SK-N-SH (cell line): Measurements from ENCODE around the gene ISOC2. TPM values are rescaled to one million over a fixed set of nuclear protein-coding genes. Genes with fewer than 3 reads are reported as not detected.

Experiments used
- CTCF ChIA-PET: fragments of 300-600, 350-600 bp; formaldehyde crosslinking; extraction: SDS; loops from one replicate; lab custom pipeline; 2021; lab: Yijun Ruan, JAX
- POLR2A ChIA-PET: fragments of 350-600 bp; sonication (Branson Sonifier 250); formaldehyde crosslinking; extraction: SDS; loops from one replicate; lab custom pipeline; 2020; ENCODE audit warnings: antibody characterized with exemption, inconsistent platforms; lab: Yijun Ruan, JAX
- DNase-seq: peaks from one replicate; pipeline ENCODE4 v3.0.0; 2012
- H2AFZ ChIP-seq: fragments of 200-600 bp; sonication (generic); 2 replicates; pipeline ENCODE4 v1.8.1; 2016; ENCODE audit warnings: antibody characterized with exemption, mild to moderate bottlenecking, low read depth
- H3F3A ChIP-seq: fragments of 200-600 bp; sonication (generic); replicated peaks from 2 replicates; pipeline ENCODE3; 2016; ENCODE audit warnings: antibody characterized with exemption, mild to moderate bottlenecking; ENCODE audit not compliant: insufficient read depth
- H3K27ac ChIP-seq, 2 experiments: fragments of 200-500 bp in 1 of 2; fragments of 200-600 bp in 1 of 2; sonication (Bioruptor generic) in 1 of 2; sonication (generic), shearing (Covaris generic) in 1 of 2; 2 replicates each; pipeline versions ENCODE4 v1.5.1 to v1.6.1; 2014 to 2016; ENCODE audit warnings: low read depth in 2 of 2, inconsistent platforms in 1 of 2, low read length in 1 of 2, mild to moderate bottlenecking in 1 of 2, mixed read lengths in 1 of 2
- H3K27me3 ChIP-seq: fragments of 200-600 bp; sonication (generic), shearing (Covaris generic); 2 replicates; pipeline ENCODE4 v1.6.1; 2016; ENCODE audit warnings: mixed run types; ENCODE audit not compliant: insufficient read depth
- H3K36me3 ChIP-seq, 2 experiments: fragments of 200-500 bp in 1 of 2; fragments of 200-600 bp in 1 of 2; sonication (Bioruptor generic) in 1 of 2; sonication (generic) in 1 of 2; replicated peaks in 1 of 2; 2 replicates each; pipeline versions ENCODE3 to v1.5.1; 2014 to 2016; ENCODE audit warnings: low read length in 1 of 2, mild to moderate bottlenecking in 1 of 2; ENCODE audit not compliant: insufficient read depth in 2 of 2, control insufficient read depth in 1 of 2
- H3K4me1 ChIP-seq, 2 experiments: fragments of 200-500 bp in 1 of 2; fragments of 200-600 bp in 1 of 2; sonication (Bioruptor generic) in 1 of 2; sonication (generic), shearing (Covaris generic) in 1 of 2; 2 replicates each; pipeline versions ENCODE4 v1.5.1 to v1.6.1; 2014 to 2016; ENCODE audit warnings: low read depth in 1 of 2, low read length in 1 of 2, mixed run types in 1 of 2; ENCODE audit not compliant: insufficient read depth in 2 of 2, control insufficient read depth in 1 of 2
- H3K4me2 ChIP-seq: fragments of 200-600 bp; sonication (generic), shearing (Covaris generic); 2 replicates; pipeline ENCODE4 v1.6.1; 2017; ENCODE audit warnings: mixed run types
- H3K4me3 ChIP-seq, 2 experiments: fragments of 200-500 bp in 1 of 2; fragments of 200-600 bp in 1 of 2; sonication (Bioruptor generic) in 1 of 2; sonication (generic), shearing (Covaris generic) in 1 of 2; 2 replicates each; pipeline versions ENCODE4 v1.5.1 to v1.8.1; 2014 to 2016; ENCODE audit warnings: low read depth in 2 of 2, inconsistent platforms in 1 of 2, low read length in 1 of 2, mild to moderate bottlenecking in 1 of 2, mixed read lengths in 1 of 2, moderate library complexity in 1 of 2
- H3K79me2 ChIP-seq: fragments of 200-600 bp; sonication (generic); 2 replicates; pipeline ENCODE4 v1.8.1; 2017; ENCODE audit warnings: mild to moderate bottlenecking; ENCODE audit not compliant: insufficient read depth
- H3K9ac ChIP-seq: fragments of 200-600 bp; sonication (generic); 2 replicates; pipeline ENCODE4 v1.6.1; 2017; ENCODE audit warnings: mixed run types
- H3K9me2 ChIP-seq: fragments of 200-600 bp; sonication (generic); 2 replicates; pipeline ENCODE4 v1.6.1; 2017; ENCODE audit warnings: mixed run types
- H3K9me3 ChIP-seq: fragments of 200-600 bp; sonication (generic); 2 replicates; pipeline ENCODE4 v1.6.1; 2017; ENCODE audit warnings: mixed run types, mild to moderate bottlenecking, moderate library complexity
- H4K20me1 ChIP-seq: fragments of 200-600 bp; sonication (generic); 2 replicates; pipeline ENCODE4 v1.6.1; 2017; ENCODE audit warnings: mild to moderate bottlenecking, mixed run types; ENCODE audit not compliant: insufficient read depth
- CHD2 ChIP-seq: fragments of 150-350 bp; IDR thresholded peaks from 2 replicates; pipeline ENCODE4 v1.6.1; 2018; ENCODE audit warnings: low read length; ENCODE audit not compliant: partially characterized antibody
- EP300 ChIP-seq, 2 experiments: IDR thresholded peaks; 2 replicates each; pipeline versions ENCODE4 v1.4.0 to v1.6.1; 2012; ENCODE audit warnings: borderline replicate concordance in 1 of 2, low read depth in 1 of 2, low read length in 1 of 2
- EZH2phosphoT487 ChIP-seq: fragments of 200-600 bp; sonication (generic); IDR thresholded peaks from 2 replicates; pipeline ENCODE4 v1.6.1; 2017; ENCODE audit warnings: low read depth, mixed run types, mild to moderate bottlenecking, antibody characterized with exemption, moderate library complexity, borderline replicate concordance
- FOXM1 ChIP-seq: IDR thresholded peaks from 2 replicates; pipeline ENCODE4 v1.4.0; 2012; ENCODE audit warnings: low read depth, mild to moderate bottlenecking
- GATA2 ChIP-seq: sonication (generic); formaldehyde crosslinking; IDR thresholded peaks from 2 replicates; pipeline ENCODE4 v1.5.0; 2020; ENCODE audit warnings: mild to moderate bottlenecking, missing genetic modification reagents
- MEF2A ChIP-seq: IDR thresholded peaks from 2 replicates; pipeline ENCODE4 v1.4.0; 2012; ENCODE audit warnings: low read depth, borderline replicate concordance
- RAD21 ChIP-seq: IDR thresholded peaks from 2 replicates; pipeline ENCODE4 v1.6.1; 2012; ENCODE audit warnings: mild to moderate bottlenecking, low read length
- RCOR1 ChIP-seq: fragments of 150-350 bp; IDR thresholded peaks from 2 replicates; pipeline ENCODE4 v1.6.1; 2017; ENCODE audit warnings: antibody characterized with exemption, low read length
- RFX5 ChIP-seq: IDR thresholded peaks from 2 replicates; pipeline ENCODE4 v1.6.1; 2012; ENCODE audit warnings: mild to moderate bottlenecking, improper control_type of control experiment, low read length
- SMC3 ChIP-seq: IDR thresholded peaks from 2 replicates; pipeline ENCODE4 v1.6.1; 2012; ENCODE audit warnings: low read depth, low read length, improper control_type of control experiment
- TAF1 ChIP-seq: IDR thresholded peaks from 2 replicates; pipeline ENCODE4 v1.6.1; 2012; ENCODE audit warnings: low read depth, mild to moderate bottlenecking, low read length, moderate library complexity, borderline replicate concordance
- TCF12 ChIP-seq: IDR thresholded peaks from 2 replicates; pipeline ENCODE4 v1.4.0; 2012
- WGBS: methylation state at CpG from one replicate; pipeline ENCODE4 v1.1.6; 2017; ENCODE audit warnings: low lambda C conversion rate; 5-methylcytosine and 5-hydroxymethylcytosine counted together
- polyA plus RNA-seq, 3 experiments: library from polyadenylated mRNA; depleted of rRNA; stranded (reverse); fragments of >200 nt; gene quantifications; 2 replicates each; pipeline ENCODE4 v1.2.3, GENCODE V29; 2012
- TF ChIP-seq, protein P1 (sequence below): IDR thresholded peaks from 2 replicates; pipeline ENCODE4 v1.4.0; 2012; ENCODE audit warnings: low read depth, borderline replicate concordance
- TF ChIP-seq, protein P2 (sequence below): fragments of 200-600 bp; sonication (generic); IDR thresholded peaks from 2 replicates; pipeline ENCODE4 v1.6.1; 2017; ENCODE audit warnings: antibody characterized with exemption, mild to moderate bottlenecking, moderate library complexity
- TF ChIP-seq, protein P3 (sequence below): IDR thresholded peaks from 2 replicates; pipeline ENCODE4 v1.4.0; 2012; ENCODE audit warnings: low read depth
- TF ChIP-seq, protein P4 (sequence below): IDR thresholded peaks from 2 replicates; pipeline ENCODE4 v1.6.1; 2012; ENCODE audit warnings: mild to moderate bottlenecking, low read depth, low read length, moderate library complexity

The ISOC2 gene
- polyA plus RNA-seq, 1 of the 3 experiments (the other 2 are of a cell fraction) = 65.4 TPM

DNA sequence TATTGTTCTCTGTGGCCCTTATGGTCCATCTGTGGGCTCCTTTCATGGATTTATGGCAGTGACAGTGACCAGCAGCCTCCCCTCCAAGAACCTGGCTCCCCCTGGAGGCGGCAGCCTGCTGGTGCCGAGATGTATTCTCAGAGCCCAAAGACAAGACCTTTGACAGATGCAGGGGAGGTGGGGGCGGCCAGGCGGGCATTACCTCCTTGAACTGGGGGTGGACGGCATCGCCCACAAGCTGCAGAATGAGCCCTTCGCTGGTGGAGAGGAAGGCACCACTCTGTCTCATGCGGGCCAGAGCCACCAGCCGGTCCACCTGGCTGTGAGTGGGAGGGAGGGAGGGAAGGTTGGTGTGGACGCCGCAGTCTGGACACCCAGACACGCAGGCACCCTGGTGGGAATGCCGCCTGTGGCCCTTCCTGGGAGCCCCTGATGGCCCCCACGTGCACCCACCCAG lies 6.6 kb downstream of the ISOC2 start:
- WGBS = 45% methylated on average over 9 of the region's 14 CpGs
- H3K36me3 ChIP-seq = no peaks in the 10 kb centered on the region
- peaks cover 16% of the 10 kb centered on the region for H3F3A ChIP-seq
- ChIA-PET POLR2A (no interaction called here), CTCF (interaction anchor here (1.0 to 4.0 kb wide), 4 partner anchors 13 to 313 kb away, joined by 3 to 26 read pairs (median 6); no protein-coding TSS in a partner anchor)
- peak; percentile 73 for DNase-seq
- TF ChIP-seq, protein P1, sequence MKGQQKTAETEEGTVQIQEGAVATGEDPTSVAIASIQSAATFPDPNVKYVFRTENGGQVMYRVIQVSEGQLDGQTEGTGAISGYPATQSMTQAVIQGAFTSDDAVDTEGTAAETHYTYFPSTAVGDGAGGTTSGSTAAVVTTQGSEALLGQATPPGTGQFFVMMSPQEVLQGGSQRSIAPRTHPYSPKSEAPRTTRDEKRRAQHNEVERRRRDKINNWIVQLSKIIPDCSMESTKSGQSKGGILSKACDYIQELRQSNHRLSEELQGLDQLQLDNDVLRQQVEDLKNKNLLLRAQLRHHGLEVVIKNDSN = no peak
- TF ChIP-seq SMC3 (peak; percentile 46), RFX5 (no peak), TAF1 (no peak), EP300 (IDR thresholded peaks at IDR 0.05; ENCODE audit: borderline replicate concordance in 1 of 2, low read depth in 1 of 2, low read length in 1 of 2) (no peak), MEF2A (no peak), RAD21 (peak; percentile 63), RCOR1 (no peak), GATA2 (CRISPR knock-in tag) (no peak), CHD2 (no peak), EZH2phosphoT487 (no peak), FOXM1 (no peak), TCF12 (no peak)
- TF ChIP-seq, protein P2, sequence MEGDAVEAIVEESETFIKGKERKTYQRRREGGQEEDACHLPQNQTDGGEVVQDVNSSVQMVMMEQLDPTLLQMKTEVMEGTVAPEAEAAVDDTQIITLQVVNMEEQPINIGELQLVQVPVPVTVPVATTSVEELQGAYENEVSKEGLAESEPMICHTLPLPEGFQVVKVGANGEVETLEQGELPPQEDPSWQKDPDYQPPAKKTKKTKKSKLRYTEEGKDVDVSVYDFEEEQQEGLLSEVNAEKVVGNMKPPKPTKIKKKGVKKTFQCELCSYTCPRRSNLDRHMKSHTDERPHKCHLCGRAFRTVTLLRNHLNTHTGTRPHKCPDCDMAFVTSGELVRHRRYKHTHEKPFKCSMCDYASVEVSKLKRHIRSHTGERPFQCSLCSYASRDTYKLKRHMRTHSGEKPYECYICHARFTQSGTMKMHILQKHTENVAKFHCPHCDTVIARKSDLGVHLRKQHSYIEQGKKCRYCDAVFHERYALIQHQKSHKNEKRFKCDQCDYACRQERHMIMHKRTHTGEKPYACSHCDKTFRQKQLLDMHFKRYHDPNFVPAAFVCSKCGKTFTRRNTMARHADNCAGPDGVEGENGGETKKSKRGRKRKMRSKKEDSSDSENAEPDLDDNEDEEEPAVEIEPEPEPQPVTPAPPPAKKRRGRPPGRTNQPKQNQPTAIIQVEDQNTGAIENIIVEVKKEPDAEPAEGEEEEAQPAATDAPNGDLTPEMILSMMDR = peak; percentile 77
- TF ChIP-seq, protein P3, sequence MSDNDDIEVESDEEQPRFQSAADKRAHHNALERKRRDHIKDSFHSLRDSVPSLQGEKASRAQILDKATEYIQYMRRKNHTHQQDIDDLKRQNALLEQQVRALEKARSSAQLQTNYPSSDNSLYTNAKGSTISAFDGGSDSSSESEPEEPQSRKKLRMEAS = no peak
- TF ChIP-seq, protein P4, sequence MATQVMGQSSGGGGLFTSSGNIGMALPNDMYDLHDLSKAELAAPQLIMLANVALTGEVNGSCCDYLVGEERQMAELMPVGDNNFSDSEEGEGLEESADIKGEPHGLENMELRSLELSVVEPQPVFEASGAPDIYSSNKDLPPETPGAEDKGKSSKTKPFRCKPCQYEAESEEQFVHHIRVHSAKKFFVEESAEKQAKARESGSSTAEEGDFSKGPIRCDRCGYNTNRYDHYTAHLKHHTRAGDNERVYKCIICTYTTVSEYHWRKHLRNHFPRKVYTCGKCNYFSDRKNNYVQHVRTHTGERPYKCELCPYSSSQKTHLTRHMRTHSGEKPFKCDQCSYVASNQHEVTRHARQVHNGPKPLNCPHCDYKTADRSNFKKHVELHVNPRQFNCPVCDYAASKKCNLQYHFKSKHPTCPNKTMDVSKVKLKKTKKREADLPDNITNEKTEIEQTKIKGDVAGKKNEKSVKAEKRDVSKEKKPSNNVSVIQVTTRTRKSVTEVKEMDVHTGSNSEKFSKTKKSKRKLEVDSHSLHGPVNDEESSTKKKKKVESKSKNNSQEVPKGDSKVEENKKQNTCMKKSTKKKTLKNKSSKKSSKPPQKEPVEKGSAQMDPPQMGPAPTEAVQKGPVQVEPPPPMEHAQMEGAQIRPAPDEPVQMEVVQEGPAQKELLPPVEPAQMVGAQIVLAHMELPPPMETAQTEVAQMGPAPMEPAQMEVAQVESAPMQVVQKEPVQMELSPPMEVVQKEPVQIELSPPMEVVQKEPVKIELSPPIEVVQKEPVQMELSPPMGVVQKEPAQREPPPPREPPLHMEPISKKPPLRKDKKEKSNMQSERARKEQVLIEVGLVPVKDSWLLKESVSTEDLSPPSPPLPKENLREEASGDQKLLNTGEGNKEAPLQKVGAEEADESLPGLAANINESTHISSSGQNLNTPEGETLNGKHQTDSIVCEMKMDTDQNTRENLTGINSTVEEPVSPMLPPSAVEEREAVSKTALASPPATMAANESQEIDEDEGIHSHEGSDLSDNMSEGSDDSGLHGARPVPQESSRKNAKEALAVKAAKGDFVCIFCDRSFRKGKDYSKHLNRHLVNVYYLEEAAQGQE = no peak
- H3K4me1 ChIP-seq = peaks cover 5 to 19% of the 10 kb centered on the region in 2 experiments; a peak in 2 of 4 replicates
- peaks cover 15% of the 10 kb centered on the region for H4K20me1 ChIP-seq
- no peak overlapping the region for H2AFZ ChIP-seq
- no peaks in the 10 kb centered on the region for H3K9me2 ChIP-seq
- H3K4me2 ChIP-seq = no peak overlapping the region
- H3K27me3 ChIP-seq = peaks cover 11% of the 10 kb centered on the region
- peak overlapping the region in 1 of 2 experiments; percentile 29; a peak in 1 of 4 replicates for H3K4me3 ChIP-seq
- no peaks in the 10 kb centered on the region for H3K9me3 ChIP-seq
- no peak overlapping the region for H3K27ac ChIP-seq
- peaks cover 12% of the 10 kb centered on the region; the same call in 1 of the 2 replicates for H3K79me2 ChIP-seq
- H3K9ac ChIP-seq = no peak overlapping the region
